Dendritic cell treated with granulocyte-macrophage colony-stimulating factor and Interleukin-4, amounts not matched to agents 40 ng/mL and 50 ng/mL, for 4 days (primary cell): ENCODE results near the gene RSPO4.
"Not testable (repeated sequence)": the region's sequence is repeated elsewhere in the genome, so short reads cannot be mapped to it uniquely, and the experiment has no call there.

Experiments
- H3K27ac Mint-ChIP-seq: one replicate; pipeline ENCODE4 v1.8.0; 2022; ENCODE audit warnings: mild to moderate bottlenecking, mixed read lengths
- H3K27me3 Mint-ChIP-seq: one replicate; pipeline ENCODE4 v1.8.0; 2022; ENCODE audit warnings: mild to moderate bottlenecking, mixed read lengths
- H3K36me3 Mint-ChIP-seq: one replicate; pipeline ENCODE4 v1.8.0; 2022; ENCODE audit warnings: low read depth, mixed read lengths
- H3K4me1 Mint-ChIP-seq: one replicate; pipeline ENCODE4 v1.8.0; 2022; ENCODE audit warnings: low read depth, mixed read lengths
- H3K4me3 Mint-ChIP-seq: one replicate; pipeline ENCODE4 v1.8.0; 2022; ENCODE audit warnings: mild to moderate bottlenecking, moderate library complexity, mixed read lengths
- H3K9me3 Mint-ChIP-seq: one replicate; pipeline ENCODE4 v1.8.0; 2022; ENCODE audit warnings: mixed read lengths
- intact Hi-C: fragments of 100-400 bp; cut with micrococcal nuclease; formaldehyde crosslinking; loops from one replicate; pipeline ENCODE4 v1.15.0; 2022

The RSPO4 gene

GRCh38 chr20:1001911-1002681 is at the start of gene RSPO4:
Gene RSPO4, minus strand, starts transcription at chr20:1002311. Its CDS starts 147 bp downstream, at chr20:1002164.
- Mint-ChIP-seq H3K4me1 (peaks cover 6% of the 10 kb centered on the region), H3K27me3 (peaks cover 76% of the 10 kb centered on the region), H3K9me3 (no peaks in the 10 kb centered on the region), H3K36me3 (no peaks in the 10 kb centered on the region), H3K27ac (no peak within 1 kb of the TSS), H3K4me3 (no peak within 1 kb of the TSS)
- intact Hi-C loops = no loop called here

GRCh38 chr20:1050440-1050839 is 48.3 kb upstream of the RSPO4 start:
- intact Hi-C loops = no loop called here
- H3K27ac Mint-ChIP-seq = no peak overlapping the region
- H3K4me3 Mint-ChIP-seq = no peak overlapping the region
- H3K9me3 Mint-ChIP-seq = no peaks in the 10 kb centered on the region
- H3K4me1 Mint-ChIP-seq = no peaks in the 10 kb centered on the region
- H3K27me3 Mint-ChIP-seq = no peaks in the 10 kb centered on the region
- no peaks in the 10 kb centered on the region for H3K36me3 Mint-ChIP-seq

- H3K4me1 Mint-ChIP-seq = peaks cover 5% of the 10 kb centered on the region
- H3K36me3 Mint-ChIP-seq = no peaks in the 10 kb centered on the region
- H3K27me3 Mint-ChIP-seq = peaks cover 2% of the 10 kb centered on the region
- H3K9me3 Mint-ChIP-seq = peaks cover 3% of the 10 kb centered on the region
- intact Hi-C loops = no loop called here
- no peak overlapping the region for H3K4me3 Mint-ChIP-seq
- H3K27ac Mint-ChIP-seq = no peak overlapping the region
Measured at GRCh38 chr20:1045860-1046418, 43.8 kb upstream of the RSPO4 start.

- Mint-ChIP-seq H3K4me3 (no peak overlapping the region), H3K36me3 (no peaks in the 10 kb centered on the region), H3K27me3 (peaks cover 9% of the 10 kb centered on the region), H3K27ac (no peak overlapping the region), H3K9me3 (peaks cover 9% of the 10 kb centered on the region), H3K4me1 (peaks cover 5% of the 10 kb centered on the region)
- intact Hi-C loops = no loop called here
Measured at GRCh38 chr20:1041845-1042390, 39.8 kb upstream of the RSPO4 start.

GRCh38 chr20:1038205-1038604 is 36.1 kb upstream of the RSPO4 start:
- Mint-ChIP-seq H3K4me1 (peaks cover 30% of the 10 kb centered on the region), H3K4me3 (no peak overlapping the region), H3K27me3 (peaks cover 11% of the 10 kb centered on the region), H3K36me3 (no peaks in the 10 kb centered on the region), H3K9me3 (peaks cover 9% of the 10 kb centered on the region), H3K27ac (no peak overlapping the region)
- intact Hi-C loops = no loop called here

GRCh38 chr20:1037039-1037438 is 34.9 kb upstream of the RSPO4 start:
- Mint-ChIP-seq H3K27ac (no peak overlapping the region), H3K4me3 (no peak overlapping the region), H3K36me3 (no peaks in the 10 kb centered on the region), H3K4me1 (peaks cover 30% of the 10 kb centered on the region), H3K27me3 (peaks cover 11% of the 10 kb centered on the region), H3K9me3 (peaks cover 9% of the 10 kb centered on the region)
- intact Hi-C loops = no loop called here

- Mint-ChIP-seq H3K4me1 (peaks cover 30% of the 10 kb centered on the region), H3K27me3 (peaks cover 8% of the 10 kb centered on the region), H3K36me3 (no peaks in the 10 kb centered on the region), H3K9me3 (peaks cover 1% of the 10 kb centered on the region), H3K4me3 (no peak overlapping the region), H3K27ac (no peak overlapping the region)
- intact Hi-C loops = no loop called here
Measured at GRCh38 chr20:1035466-1035865, 33.4 kb upstream of the RSPO4 start.

- peaks cover 8% of the 10 kb centered on the region for H3K27me3 Mint-ChIP-seq
- no peaks in the 10 kb centered on the region for H3K36me3 Mint-ChIP-seq
- H3K4me1 Mint-ChIP-seq = peaks cover 34% of the 10 kb centered on the region
- H3K9me3 Mint-ChIP-seq = no peaks in the 10 kb centered on the region
- H3K27ac Mint-ChIP-seq = peak overlapping the region; percentile 70
- no peak overlapping the region for H3K4me3 Mint-ChIP-seq
- intact Hi-C loops = no loop called here
Measured at GRCh38 chr20:1034415-1034789, 32.3 kb upstream of the RSPO4 start.

- Mint-ChIP-seq H3K4me3 (no peak overlapping the region), H3K9me3 (no peaks in the 10 kb centered on the region), H3K4me1 (peaks cover 37% of the 10 kb centered on the region), H3K27me3 (peaks cover 5% of the 10 kb centered on the region), H3K27ac (peak overlapping the region; percentile 70), H3K36me3 (no peaks in the 10 kb centered on the region)
- intact Hi-C loops = no loop called here
Measured at GRCh38 chr20:1033751-1034414, 31.8 kb upstream of the RSPO4 start.

- peaks cover 24% of the 10 kb centered on the region for H3K4me1 Mint-ChIP-seq
- no peaks in the 10 kb centered on the region for H3K27me3 Mint-ChIP-seq
- no peaks in the 10 kb centered on the region for H3K36me3 Mint-ChIP-seq
- no peak overlapping the region for H3K27ac Mint-ChIP-seq
- H3K4me3 Mint-ChIP-seq = no peak overlapping the region
- intact Hi-C loops = no loop called here
- H3K9me3 Mint-ChIP-seq = no peaks in the 10 kb centered on the region
Measured at GRCh38 chr20:1029980-1030379, 27.9 kb upstream of the RSPO4 start.

- H3K4me3 Mint-ChIP-seq, H3K27me3 Mint-ChIP-seq, H3K4me1 Mint-ChIP-seq, H3K9me3 Mint-ChIP-seq, intact Hi-C loops, H3K27ac Mint-ChIP-seq, H3K36me3 Mint-ChIP-seq: not testable (repeated sequence)
Measured at GRCh38 chr20:1026214-1026613, 24.1 kb upstream of the RSPO4 start.

- Mint-ChIP-seq H3K36me3 (no peaks in the 10 kb centered on the region), H3K4me3 (no peak overlapping the region), H3K27ac (no peak overlapping the region), H3K27me3 (peaks cover 16% of the 10 kb centered on the region), H3K9me3 (no peaks in the 10 kb centered on the region), H3K4me1 (no peaks in the 10 kb centered on the region)
- intact Hi-C loops = no loop called here
Measured at GRCh38 chr20:1022871-1023270, 20.8 kb upstream of the RSPO4 start.

GRCh38 chr20:1020614-1021013 is 18.5 kb upstream of the RSPO4 start:
- Mint-ChIP-seq H3K4me1 (peaks cover 9% of the 10 kb centered on the region), H3K27ac (no peak overlapping the region), H3K36me3 (no peaks in the 10 kb centered on the region)

GRCh38 chr20:1019344-1019743 is 17.2 kb upstream of the RSPO4 start:
- Mint-ChIP-seq H3K27me3 (peaks cover 16% of the 10 kb centered on the region), H3K4me3 (no peak overlapping the region), H3K4me1 (peaks cover 17% of the 10 kb centered on the region), H3K36me3 (no peaks in the 10 kb centered on the region), H3K27ac (no peak overlapping the region), H3K9me3 (no peaks in the 10 kb centered on the region)
- intact Hi-C loops = no loop called here

More at GRCh38 chr20:1020614-1021013, 18.5 kb upstream of the RSPO4 start:
- intact Hi-C loops = no loop called here
- peaks cover 16% of the 10 kb centered on the region for H3K27me3 Mint-ChIP-seq
- H3K4me3 Mint-ChIP-seq = no peak overlapping the region
- no peaks in the 10 kb centered on the region for H3K9me3 Mint-ChIP-seq
